DMS 273 (cell line): ENCODE results near the gene PLPPR3.
A peak's percentile ranks its signal among the peaks of the same experiment; 100 is the strongest.
"Not testable (repeated sequence)": the region's sequence is repeated elsewhere in the genome, so short reads cannot be mapped to it uniquely, and the experiment has no call there.

ENCODE experiments used
- DNase-seq: peaks from one replicate; lab custom pipeline; 2025; ENCODE audit not compliant: unreplicated experiment; lab: John Stamatoyannopoulos, UW

Gene PLPPR3

GRCh38 chr19:854549-854948, 32.8 kb upstream of the PLPPR3 start:
- peak; percentile 49 for DNase-seq

GRCh38 chr19:853614-854220, 32.0 kb upstream of the PLPPR3 start:
- DNase-seq: not testable (repeated sequence)

- no peak for DNase-seq
Measured at GRCh38 chr19:853014-853585, 31.3 kb upstream of the PLPPR3 start.

GRCh38 chr19:852136-853013, 30.6 kb upstream of the PLPPR3 start, which contains the start of gene ELANE:
TSS of gene ELANE (plus strand) at chr19:852303. CDS start at chr19:852329, 26 bp downstream.
- no peak for DNase-seq

DNA sequence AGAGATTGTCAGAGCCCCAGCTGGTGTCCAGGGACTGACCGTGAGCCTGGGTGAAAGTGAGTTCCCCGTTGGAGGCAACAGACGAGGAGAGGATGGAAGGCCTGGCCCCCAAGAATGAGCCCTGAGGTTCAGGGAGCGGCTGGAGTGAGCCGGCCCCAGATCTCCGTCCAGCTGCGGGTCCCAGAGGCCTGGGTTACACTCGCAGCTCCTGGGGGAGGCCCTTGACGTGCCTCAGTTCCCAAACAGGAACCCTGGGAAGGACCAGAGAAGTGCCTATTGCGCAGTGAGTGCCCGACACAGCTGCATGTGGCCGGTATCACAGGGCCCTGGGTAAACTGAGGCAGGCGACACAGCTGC, 29.2 kb upstream of the PLPPR3 start:
- DNase-seq: no peak

DNA sequence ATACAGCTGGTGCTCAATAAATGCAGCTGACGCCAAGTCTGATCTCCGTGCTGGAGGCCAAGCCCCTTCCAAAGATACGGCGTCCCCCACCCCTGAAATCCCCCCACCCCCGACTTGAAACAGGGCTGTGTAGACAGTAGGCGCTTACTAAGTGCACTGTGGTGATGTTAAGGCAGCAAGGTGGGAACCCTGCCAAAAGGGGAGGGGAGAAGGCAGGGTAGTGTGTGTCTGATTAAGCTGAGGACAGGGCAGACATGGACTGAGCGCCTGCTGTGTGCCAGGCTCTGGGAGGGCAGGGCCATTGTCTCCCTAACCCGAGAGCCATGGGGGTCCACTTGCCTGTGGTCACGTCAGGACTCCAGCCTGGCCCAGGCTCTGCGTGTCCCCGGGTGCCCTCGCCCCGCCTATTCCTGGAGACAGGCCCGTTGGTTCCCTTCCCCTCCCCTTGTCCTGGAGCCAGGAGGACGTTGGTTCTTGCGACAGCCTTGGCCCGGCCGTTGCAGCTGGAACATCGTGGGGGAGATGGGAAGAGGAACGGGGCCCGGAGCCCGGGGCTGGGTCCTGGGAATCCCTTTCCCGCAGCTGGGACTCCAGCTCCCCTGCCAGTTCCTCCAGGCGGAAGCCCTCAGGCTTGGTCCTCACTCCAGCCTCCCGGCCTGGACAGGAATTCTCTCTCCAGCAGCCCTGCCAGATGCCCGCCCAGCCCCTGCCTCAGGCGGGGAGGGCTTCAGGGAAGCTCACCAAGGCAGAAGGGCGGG, 28.6 kb upstream of the PLPPR3 start:
- peak; percentile 93 for DNase-seq

- DNase-seq: not testable (repeated sequence)
Measured at GRCh38 chr19:849195-849594, 27.4 kb upstream of the PLPPR3 start.

DNA sequence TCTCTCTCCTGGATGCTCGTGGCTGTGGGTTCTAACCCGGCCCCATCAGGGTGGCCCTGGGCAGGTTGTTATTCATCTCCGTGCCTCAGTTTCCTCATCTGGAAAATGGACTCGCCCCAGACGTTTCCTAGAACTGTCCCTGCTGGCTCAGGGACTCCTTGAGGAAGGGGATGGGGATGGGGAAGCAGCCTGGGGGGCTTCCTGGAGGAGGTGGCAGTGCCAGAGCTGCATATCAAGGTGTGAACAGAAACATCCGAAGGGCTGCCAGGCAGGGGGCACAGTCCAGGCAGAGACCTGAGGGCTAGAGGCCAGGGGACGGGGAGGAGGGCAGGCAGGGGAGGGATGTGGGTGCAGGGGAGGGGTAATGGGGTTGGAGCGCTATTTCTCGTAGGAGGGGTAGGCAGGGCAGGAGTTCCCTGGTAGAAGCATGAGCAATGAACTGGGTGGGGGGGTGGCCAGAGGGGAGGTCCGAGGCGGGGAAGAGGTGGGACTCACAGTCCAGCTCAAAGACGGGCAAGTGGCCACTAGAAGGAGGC, 26.7 kb upstream of the PLPPR3 start:
- DNase-seq: no peak

DNA sequence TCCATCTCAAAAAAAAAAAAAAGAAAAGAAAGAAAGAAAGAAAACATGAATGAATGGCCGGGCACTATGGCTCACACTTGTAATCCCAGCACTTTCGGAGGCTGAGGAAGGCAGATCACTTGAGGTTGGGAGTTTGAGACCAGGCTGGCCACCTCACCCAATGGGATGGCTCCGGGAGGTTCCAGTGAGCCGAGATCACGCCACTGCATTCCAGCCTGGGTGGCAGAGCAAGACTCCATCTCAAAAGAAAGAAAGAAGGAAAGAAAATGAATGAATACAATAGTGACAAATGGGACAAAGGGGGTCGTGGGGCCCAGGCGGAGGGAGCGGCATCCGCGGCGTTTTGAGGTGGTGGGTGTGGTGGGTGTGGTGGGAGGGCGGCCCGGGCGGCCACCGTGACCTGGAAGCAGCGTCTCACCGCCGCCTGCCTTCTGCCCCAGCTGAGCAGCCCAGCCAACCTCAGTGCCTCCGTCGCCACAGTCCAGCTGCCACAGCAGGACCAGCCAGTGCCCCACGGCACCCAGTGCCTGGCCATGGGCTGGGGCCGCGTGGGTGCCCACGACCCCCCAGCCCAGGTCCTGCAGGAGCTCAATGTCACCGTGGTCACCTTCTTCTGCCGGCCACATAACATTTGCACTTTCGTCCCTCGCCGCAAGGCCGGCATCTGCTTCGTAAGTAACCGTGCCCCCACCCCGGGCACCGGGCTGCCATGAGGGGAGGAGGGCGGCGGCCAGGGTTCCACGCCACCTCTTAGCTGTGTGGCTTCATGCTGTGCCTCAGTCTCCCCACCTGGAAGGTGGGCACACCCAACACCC, 24.2 kb upstream of the PLPPR3 start:
- no peak for DNase-seq

DNA sequence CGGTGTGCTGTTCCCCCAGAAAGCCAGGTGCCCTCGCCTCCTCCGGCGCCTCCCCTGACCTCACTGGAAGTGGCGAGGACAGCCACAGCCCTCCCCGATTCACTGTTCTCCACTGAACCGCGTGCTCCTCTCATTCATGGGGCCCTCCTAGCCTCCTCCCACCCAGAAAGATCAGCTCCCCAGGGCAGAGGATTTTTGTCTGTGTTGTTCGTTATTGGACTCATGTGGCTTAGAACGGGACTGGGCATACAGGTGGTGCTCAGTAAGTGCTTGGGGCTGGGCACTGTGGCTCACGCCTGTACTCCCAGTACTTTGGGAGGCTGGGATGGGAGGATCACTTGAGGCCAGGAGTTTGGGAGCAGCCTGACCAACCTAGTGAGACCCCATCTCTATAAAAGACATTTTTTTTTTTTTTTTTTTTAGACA, 22.8 kb upstream of the PLPPR3 start:
- DNase-seq: no peak

DNA sequence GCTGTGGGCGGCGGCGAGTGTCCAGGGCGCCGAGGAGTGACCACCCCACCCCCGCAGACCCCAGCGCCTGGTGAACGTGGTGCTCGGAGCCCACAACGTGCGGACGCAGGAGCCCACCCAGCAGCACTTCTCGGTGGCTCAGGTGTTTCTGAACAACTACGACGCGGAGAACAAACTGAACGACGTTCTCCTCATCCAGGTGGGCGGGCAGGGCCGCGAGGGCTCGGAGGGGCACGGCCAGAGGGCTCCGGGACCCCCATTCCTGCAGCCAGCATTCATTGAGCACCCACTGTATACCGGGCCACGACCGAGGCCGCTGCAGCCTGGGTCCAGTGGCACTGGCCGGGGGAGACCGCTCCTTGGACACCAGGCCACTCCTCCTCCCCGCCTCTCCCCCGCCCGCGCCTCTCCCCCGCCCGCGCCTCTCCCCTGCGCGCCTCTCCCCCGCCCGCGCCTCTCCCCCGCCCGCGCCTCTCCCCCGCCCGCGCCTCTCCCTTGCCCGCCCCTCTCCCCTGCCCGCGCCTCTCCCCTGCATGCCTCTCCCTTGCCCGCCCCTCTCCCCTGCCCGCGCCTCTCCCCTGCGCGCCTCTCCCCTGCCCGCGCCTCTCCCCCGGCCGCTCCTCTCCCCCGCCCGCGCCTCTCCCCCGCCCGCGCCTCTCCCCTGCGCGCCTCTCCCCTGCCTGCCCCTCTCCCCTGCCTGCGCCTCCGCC, 22.2 kb upstream of the PLPPR3 start:
- DNase-seq: no peak

- DNase-seq: peak; percentile 78
Measured at GRCh38 chr19:843180-843835, 21.6 kb upstream of the PLPPR3 start.

GRCh38 chr19:842802-843179, 21.0 kb upstream of the PLPPR3 start:
- not testable (repeated sequence) for DNase-seq

DNA sequence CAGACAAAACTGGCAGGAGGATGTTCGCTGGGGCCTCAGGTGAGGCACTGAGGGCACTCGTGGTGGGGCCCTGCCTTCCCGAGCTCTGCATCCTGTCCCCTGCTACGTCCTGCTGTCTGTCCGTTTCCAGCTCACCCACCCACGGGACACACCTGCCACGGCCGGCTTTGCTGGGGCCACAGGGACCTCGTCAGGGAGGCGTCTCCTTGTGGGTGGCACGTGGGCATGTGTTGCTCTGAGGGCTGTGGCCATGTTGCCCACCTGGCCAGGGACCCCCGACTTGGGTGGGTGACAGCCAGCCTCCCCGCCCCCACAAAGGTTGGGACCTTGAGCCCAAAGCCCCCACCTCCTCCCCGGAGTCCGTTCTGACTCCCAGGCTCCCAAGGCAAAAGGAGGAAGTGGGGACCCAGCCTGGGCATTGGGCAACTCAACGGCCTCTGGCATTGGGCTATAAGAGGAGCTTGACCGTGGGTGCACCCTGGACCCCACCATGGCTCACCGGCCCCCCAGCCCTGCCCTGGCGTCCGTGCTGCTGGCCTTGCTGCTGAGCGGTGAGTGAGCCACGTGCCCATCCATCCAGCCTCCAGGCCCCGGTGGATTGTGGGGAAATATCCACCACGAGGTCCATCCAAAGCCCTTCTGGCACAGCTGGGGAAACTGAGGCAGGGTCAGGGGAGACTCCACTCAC, 18.9 kb upstream of the PLPPR3 start, which contains the start of gene PRTN3:
Gene PRTN3 (plus strand): TSS at position 481 of the 688 bp plus-strand sequence. CDS start 10 bp downstream, at position 491.
- DNase-seq: no peak

- no peak for DNase-seq
Measured at GRCh38 chr19:835210-835810, 13.6 kb upstream of the PLPPR3 start.

DNA sequence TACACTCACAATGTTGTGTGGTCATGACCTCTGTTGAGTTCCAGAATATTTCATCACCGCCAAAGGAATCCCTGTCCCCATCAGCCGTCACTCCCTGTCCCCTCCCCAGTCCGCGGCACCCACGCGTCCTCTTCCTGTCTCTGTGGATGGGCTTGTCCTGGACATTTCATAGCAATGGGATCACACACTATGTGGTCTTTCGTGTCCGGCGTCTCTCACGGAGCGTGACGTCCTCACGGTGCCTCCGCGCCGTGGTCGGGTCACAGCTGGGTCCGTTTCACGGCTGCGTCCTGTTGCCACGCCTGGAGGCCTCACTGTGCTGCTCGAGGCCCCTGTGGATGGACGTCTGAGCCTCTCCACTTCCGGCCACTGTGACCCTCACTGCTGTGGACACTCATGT, 12.5 kb upstream of the PLPPR3 start:
- no peak for DNase-seq

GRCh38 chr19:831407-832369, 9.9 kb upstream of the PLPPR3 start:
- no peak for DNase-seq
